Activated CD4-positive, alpha-beta T cell treated with anti-CD3 and anti-CD28 coated beads for 48 hours (primary cell): ENCODE results near the gene CCER1.
"Not testable (repeated sequence)": the region's sequence is repeated elsewhere in the genome, so short reads cannot be mapped to it uniquely, and the experiment has no call there.

Experiments
- DNase-seq: peaks from one replicate; pipeline ENCODE4 v3.0.0-alpha.2; 2020

CCER1 gene, protein sequence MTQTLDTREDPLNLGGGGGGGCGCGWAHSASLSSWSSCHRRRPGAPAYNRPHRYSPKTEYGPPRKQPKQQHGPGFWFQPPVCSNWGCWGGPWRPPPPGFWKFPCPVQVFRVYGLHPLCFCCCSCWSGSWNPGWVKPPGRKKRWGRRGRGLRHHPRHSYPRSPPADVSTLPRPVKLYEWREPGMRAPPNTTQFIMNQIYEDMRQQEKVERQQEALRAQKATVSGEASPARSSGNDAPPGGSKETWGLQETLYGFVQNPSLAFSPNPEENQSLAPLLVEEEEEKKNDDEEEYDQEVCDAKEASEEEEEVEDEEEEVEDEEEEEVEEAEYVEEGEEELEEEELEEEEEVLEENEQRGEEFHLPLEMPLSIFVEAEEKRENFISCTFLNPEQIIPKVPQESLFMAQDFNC

DNA sequence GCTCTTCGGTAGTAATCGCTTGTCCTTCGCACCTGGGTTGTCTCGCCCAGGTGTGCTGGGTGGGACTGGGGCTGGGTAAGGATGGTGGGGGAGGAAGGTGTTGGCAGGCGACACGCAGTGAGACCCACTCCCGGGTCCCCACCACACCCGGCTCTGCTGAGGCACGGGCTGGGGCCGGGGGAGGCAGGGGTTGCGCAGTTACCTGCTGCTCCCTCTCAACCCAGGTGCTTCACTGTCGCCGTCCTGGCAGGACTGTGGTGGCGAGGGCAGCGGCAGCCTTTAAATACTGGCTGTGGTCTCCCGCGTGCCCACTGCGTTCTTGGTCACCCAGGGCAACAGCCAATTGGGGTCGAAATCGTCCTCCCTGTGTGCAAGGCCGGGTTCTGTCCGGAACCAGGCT lies at the start of gene CCER1:
Gene CCER1, minus strand, starts transcription at position 256 of the 400 bp plus-strand sequence. CDS start 434 bp downstream, outside the sequence.
- DNase-seq: no peak

DNA sequence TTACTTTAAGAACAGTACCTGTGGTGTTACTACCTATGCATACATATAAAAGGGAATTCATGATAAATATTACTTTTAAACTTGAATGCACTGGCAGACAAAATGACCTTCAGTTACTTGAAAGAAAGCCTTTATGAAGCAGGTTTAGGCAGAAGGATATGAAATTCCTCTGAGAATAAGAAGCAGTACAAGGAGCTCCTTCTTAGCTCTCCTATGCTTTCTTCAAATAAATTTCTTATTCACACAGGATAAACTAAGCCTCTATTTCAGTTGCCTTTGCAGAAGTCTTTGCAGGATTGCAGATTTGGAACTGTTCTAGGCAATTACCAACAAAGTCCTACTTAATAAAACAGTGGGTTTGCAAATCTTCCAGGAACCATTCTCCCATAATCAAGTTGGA lies 48.8 kb upstream of the CCER1 start:
- no peak for DNase-seq

DNA sequence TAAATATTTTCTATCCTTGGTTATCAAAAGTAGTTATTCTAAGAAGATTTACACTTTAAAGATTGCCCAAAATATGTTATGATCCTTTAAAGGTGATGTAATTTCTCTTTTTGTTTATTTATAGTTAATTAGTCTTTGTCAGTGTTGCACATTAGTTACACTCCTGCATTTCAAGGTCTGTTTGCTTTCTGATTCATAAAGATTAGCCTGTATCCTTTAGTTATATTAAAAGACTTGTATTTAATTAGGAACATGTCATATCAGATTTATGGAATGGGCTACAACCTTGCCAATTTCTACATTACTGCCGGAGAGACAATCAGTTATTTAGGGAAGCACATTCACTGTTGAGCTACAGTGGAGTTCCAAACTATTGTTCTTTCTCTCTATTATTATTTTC lies 46.3 kb upstream of the CCER1 start:
- DNase-seq: no peak

DNA sequence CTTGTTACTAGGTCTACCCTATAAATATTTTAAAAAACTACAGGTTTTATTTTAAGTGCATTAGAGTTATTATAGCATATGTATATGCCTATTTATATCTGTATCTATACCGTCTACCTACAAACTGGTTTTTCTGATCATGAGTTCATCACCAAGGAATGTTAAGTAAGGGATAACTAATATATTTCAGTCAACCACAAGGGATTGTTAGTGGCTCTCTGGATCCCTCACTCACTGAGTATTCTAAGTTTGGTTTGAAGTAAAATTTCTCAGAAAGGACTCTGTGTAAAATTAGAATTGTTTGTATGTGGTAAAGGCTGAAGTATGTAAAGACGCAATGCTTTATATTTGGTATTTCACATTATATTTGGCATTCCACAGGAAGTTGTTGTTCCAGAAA lies 45.0 kb upstream of the CCER1 start:
- no peak for DNase-seq

DNA sequence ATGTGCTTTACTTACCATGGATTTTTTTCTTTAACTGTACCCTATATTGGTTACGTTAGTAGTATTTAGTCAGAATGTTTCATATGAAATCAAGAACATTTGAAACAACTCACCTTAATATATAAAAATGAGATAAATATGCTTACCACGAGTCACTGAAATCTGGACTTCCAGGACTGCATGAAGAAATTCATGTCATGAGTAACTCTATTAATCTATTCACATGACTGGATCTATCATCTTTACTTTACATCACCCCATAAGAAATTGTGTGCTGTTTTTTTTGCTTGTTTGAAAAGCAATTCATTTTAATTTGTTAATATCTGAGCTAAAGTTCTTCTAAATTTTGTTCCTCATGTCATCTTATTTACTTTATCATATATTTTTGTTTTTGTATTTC lies 44.6 kb upstream of the CCER1 start:
- no peak for DNase-seq

DNA sequence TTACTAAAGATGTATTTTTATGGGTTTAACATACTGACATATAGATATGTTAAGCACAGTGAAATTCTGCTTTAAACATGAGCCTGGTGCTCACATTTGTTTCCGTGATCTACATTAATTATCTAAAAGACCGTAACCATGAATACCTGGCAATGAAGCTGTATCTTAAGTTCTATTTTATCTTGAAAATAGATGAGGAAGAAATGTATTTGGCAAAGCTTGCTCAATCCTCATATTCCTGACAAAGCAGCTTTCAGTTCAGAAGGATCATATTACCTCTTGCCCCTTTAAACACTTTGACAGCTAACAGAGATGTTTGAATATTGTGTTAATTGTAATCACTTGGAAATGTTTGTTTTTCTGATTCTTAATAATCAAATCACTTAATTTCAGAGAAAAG lies 40.0 kb upstream of the CCER1 start:
- DNase-seq: no peak

DNA sequence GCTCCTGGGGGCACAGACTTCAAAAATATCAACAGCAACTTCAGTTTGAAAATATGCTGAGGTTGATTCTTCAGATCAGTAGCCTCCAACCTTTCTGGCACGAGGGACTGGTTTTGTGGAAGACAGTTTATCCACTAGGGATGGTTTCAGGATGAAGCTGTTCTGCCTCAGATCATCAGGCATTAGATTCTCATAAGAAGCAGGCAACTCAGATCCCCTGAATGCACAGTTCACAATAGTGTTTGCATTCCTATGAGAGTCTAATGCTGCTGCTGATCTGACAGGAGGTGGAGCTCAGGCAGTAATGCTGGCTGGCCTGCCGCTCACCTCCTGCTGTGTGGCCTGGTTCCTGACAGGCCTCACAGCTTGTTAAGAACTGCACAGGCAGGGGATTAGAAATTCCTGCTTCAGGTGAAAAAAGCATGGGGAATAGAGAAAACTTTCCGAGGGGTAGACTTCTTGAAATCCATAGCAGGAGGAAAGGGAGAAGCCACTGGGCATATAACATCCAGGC lies 37.0 kb upstream of the CCER1 start:
- DNase-seq: no peak

DNA sequence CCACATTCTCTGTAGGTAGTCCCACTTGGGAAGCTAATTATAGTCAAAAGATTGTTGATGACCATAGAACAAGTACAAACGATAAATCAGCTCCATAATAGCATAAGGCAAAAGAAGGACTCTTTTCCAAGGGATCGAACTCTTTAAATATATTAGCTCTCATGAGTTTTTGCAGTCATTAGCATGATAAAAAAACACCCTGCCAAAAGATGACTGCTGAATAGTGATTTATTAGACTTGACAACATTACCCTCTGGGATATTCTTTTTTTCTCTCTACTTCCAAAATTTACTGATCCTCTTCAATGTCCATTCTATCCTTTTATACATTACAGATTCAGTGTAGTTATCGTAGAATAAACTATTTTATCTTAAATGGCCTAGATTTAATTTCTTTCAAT lies 35.6 kb upstream of the CCER1 start:
- no peak for DNase-seq

DNA sequence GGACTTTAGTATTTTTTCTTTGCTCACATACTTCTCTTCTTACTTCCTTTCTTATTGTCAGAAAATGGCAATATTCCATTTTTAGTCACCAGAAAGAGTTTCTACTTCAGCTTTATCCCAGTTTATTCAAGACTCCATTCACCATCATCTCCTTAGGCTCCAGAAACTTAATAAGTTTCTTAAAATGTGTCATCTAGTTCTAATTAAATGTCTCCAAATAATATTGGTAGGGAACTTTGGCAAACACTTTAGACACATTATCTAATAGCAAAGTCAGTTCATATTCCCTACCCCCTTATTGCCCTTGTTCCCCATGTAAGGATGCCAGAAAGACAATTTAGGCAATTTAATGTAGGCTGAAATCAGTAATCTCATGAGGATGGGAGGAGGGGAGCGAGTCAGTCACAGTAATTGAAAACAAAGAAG lies 34.7 kb upstream of the CCER1 start:
- DNase-seq: no peak

DNA sequence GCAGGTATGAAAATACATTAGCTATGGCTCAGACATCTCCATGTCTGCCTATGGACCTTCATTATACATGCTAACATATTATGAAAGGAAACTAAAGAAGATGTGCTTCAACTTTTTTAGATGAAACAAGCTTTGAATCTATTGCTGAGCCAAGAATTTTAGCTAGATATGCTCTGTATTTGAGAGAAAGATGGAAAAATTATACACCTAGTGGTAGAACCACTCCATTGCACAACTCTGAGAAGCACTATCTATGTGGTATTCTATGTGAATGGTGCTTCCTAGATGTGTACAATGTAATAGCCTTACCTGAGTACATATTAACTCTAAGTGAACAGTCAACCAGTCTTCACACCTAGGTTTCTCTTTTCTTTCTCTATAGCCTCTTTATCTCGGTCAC lies 32.5 kb upstream of the CCER1 start:
- DNase-seq: no peak

DNA sequence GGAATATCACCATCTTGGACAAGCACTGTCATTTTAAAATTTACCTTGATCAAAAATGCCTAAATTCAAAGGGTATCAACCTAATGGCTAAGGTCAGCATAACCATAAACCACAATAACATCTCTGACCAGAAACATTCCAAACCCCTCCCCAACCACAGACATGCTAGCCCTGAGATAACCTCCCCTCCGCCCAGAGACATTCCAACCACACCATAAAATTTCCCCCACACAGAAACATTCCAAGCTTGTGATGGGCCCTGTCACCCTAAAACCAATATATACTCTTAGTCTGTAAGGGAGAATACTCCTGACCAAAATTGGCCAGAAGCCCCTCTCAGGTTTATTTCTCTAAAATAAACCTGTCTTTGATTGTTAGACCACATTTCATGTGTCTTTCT lies 32.1 kb upstream of the CCER1 start:
- DNase-seq: no peak

DNA sequence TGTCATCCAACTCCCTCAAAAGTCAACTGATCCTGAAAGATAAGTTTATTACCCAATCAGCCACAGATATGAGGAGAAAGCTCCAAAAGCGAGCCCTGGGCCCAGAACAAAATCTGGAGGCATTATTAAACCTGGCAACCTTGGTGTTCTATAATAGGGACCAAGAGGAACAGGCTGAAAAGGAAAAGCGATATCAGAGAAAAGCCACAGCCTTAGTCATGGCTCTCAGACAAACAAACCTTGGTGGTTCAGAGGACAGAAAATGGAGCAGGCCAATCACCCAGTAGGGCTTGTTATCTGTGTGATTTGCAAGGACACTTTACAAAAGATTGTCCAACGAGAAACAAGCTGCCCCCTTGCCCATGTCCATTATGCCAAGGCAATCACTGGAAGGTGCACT lies 30.4 kb upstream of the CCER1 start:
- DNase-seq: not testable (repeated sequence)

DNA sequence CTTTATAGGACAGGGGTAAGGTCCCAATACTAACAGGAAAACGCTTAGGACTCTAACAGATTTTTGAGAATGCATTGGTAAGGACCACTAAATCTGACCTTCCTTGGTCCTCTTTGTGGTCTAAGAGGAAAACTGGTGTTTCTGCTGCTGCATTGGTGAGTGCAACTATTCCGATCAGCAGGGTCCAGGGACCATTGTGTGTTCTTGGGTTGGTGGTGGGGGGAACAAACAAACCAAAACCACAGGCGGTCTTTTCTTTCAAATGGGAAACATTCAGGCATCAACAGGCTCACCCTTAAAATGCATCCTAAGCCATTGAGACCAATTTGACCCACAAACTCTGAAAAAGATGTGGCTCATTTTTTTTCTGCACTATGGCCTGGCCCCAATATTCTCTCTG lies 29.1 kb upstream of the CCER1 start:
- no peak for DNase-seq

DNA sequence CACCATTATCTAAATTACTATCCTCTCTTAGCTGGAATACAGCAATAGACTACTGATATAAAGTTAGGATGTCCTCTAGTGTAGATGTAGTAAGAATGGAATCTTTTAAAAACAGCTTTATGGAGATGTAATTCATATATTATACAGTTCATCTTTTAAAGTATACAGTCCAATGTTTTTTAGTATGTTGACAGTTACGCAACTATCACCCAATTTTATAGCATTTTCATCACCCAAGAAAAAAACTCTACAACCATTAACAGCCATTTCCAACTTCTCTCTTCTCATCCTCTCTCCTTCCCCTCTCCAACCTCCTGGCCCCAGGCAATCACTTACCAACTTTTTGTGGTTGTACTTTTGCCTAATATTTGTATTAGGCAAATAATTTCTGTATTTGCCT lies 27.2 kb upstream of the CCER1 start:
- no peak for DNase-seq

DNA sequence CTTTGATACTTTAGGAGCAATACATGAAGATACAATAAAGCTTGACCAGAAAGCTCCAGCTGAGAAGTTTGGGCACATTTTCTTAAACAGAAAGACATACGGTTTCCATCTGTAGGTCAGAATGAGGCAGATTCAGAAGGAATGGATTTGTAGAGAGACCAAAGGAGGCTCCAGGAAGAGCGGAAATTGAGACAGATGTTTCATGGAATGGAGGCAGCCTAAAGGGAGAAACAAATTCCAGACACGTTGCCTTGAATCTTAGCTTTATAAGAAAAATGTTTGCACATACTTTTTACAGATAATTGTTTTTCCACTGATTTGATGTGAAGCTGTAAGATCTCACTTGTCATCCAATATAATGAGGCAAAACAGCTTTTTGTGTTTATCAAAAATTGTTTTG lies 25.0 kb upstream of the CCER1 start:
- DNase-seq: no peak

DNA sequence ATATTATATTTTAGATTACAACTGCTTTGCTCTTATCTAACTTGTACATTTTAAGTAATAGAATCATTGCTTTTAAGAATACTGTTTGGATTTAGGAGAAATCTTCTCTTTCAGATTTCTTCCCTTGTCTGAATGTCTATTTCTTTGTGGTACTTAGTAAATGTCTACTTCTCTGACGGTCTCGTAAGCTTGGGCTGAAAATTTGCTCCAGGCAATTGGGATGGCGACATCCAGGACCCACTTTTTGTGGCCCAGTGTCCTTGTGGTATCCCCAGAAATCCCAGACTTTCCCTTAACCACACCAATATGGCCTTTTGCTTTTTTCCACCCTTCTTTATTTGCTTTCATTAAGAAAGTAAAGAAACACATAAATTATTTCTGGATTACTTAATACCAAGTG lies 24.0 kb upstream of the CCER1 start:
- DNase-seq: no peak

DNA sequence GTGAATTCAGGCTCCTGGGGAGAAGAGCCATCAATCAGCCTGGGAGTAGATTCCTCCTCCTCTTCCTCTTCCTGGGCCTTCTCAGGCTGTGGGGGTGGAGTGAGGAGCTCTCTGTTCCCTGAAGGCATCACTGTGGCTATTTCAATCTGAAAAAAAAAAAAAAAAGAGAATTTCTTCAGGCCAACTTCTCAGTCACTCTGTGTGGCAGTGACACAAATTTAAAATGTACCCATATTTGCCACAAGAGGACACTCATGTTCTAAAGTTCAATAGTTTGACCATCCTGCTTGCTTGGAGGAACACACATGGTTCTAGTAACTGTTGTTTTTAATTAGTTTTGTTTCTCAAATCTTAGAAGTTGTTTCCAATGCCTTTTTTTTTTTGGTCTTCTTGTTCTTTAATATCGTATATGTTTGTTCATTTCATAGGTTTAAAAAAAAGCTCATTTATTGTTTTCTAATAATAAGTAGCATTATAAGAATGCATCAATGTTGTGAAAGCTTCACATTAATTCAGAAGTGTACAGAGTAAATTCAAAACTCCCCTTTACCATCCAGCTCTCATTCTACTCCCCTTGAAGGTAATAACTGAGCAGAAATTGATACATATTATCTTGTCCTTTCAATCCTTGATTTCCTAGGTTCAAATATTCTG lies 23.3 kb upstream of the CCER1 start:
- DNase-seq: no peak

DNA sequence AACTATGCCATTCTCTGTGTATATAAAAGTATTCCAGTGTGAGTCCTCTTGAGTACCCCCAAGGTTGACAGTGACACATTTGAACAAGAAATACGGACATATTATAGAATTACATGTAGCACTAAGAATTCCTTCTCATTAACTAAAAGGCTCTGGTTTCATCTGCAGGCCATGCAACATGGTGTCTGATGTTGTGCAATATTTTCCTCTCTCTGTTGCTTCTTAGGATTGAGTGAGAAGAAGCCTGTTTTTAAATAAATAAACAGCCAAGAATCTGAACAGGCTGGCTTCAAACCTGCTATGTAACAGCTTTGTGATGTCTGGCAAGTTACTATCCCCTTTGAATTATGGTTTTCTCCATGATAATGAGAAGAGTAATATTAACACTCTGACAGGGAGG lies 22.2 kb upstream of the CCER1 start:
- DNase-seq: no peak

DNA sequence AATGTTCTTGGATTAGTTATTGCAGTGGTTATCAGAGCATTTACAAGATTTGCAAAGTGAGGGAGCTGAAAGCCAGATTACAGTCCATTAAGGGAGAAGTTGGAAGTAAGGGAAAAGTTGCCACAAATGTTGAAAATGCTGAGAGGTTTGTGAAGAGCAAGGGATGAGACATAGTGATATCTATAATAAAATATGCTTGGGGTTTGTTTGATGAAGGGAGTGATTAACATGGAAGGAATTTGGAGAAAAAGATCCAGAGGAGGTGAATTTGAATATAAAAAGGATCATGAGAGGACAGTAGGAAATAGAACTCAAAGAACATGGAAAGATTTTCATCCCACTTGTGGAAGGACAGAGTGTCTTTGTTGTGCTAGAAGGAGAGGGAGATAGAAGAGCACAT lies 19.3 kb upstream of the CCER1 start:
- no peak for DNase-seq

DNA sequence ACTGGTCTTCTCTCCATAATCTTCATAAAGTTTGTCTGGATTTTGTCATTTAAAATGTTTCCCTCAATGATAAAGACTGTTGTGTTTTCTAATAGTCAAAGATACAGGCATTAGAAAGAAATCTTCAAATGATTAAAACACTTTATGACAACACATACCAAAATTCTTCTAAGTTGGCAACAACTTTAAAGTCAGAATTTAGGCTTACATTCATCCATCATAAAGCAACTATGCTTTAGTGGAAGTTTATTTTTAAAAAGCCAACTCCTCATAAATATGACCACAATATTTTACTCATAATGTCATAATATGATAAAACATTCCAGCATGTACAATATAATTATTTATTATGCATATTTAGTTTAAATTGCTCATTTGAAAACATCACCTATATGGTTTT lies 17.2 kb upstream of the CCER1 start:
- no peak for DNase-seq

DNA sequence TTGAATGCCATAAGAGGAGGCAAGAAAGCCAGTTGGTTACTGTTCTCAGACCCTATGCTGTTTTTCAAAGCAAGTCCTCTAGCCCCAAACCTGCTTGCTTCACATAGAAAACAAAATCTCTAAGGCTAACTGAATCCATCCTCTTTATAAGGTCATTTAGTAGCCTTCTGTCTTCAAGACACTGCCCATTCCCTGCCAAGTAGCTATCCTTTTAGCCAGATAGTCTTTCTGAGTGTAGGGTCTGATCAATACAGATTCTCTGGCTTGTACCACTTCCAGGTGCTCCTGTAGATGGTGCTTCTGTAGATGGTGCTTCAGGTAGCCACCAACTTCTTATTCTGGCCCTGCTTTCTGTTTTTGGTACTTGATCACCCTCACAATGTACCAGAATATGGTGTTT lies 15.9 kb upstream of the CCER1 start:
- no peak for DNase-seq

DNA sequence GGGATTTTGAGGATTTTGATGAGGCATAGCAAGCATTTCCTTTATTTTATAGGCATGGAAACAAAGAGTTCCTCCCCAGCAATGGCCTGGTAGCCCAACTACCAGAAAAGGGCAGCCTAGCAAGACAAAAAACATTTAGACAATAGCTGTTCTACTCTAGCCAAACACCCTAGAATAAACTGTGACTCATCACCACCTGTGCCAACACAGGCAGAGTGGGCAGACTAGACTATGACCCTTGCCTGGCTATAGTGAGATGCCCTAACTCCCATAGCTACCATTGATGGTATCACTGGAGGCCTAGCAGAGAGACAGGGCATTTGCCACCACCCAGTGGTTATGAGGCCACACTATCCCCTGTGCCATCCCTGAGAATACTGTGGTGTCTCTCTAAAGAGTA lies 15.5 kb upstream of the CCER1 start:
- no peak for DNase-seq

DNA sequence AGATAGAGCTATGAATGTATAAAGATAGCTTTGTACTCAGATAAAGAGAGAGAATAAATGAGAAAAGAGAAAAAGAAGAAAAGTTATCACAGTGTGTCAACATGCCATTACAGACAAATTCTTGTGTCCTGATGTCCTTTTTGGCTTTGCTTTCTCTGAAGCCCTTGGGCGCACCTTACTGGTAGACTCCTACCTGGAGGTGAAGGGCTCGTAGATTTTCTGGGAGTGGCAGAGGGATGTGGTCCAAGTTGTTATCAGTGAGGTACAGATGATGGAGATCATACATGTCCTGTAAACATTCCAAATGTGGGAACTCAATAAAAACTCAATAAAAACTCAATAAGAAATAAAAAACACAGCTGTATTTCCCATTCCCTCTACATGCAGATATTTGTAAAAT lies 14.9 kb upstream of the CCER1 start:
- DNase-seq: no peak

DNA sequence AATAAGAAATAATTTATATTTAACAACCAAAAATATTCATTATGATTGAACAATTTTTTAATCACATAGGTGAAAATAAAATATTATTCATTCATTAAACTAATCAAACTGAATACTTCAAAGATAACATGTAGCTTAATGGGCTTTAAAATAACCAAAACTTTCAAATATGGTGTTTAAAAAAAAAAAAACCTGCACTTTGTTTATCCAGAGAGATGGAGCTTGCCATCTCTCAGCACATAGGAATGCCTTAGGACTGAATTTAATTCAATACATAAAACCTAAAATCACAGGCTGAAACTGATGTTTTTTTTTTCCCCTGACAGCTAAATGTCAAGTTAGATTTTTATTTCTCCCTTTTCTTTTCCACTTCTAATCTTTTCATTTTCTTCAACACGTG lies 14.4 kb upstream of the CCER1 start:
- DNase-seq: no peak

DNA sequence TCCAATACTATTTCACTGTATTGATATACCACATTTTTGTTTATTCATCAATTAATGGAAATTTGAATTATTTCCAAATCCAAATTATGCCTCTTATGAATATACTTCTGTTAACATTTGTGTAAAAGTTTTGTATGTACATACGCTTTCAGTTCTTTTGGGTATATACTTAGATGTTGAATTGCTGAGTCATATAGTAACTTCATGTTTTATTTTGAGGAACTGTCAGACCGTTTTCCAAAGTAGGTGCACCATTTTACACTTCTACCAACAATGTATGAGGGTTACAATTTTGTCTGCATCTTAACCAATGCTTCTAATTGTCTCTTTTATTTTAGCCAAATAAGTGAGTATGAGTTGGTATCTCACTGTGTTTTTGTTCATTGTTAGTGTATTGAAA lies 10.2 kb upstream of the CCER1 start:
- DNase-seq: no peak
